Caco-2 (cell line): ENCODE results near the gene OR51F1. TPM values are rescaled to one million over a fixed set of nuclear protein-coding genes. Genes with fewer than 3 reads are reported as not detected.
"Not testable (repeated sequence)": the region's sequence is repeated elsewhere in the genome, so short reads cannot be mapped to it uniquely, and the experiment has no call there.

ENCODE experiments used
- BruUV-seq: library from RNA; stranded (reverse); fragments of 400-500 nt; replicated peaks from 2 replicates; lab custom pipeline; 2021; lab: Mats Ljungman, UMichigan
- CTCF ChIA-PET: fragments of 300-600 bp; sonication (Branson Sonifier 250); formaldehyde crosslinking; loops from one replicate; lab custom pipeline; 2022; ENCODE audit warnings: antibody characterized with exemption; lab: Charles Lee
- POLR2A ChIA-PET: fragments of 300-600 bp; sonication (Branson Sonifier 250); formaldehyde crosslinking; loops from one replicate; lab custom pipeline; 2022; ENCODE audit warnings: antibody characterized with exemption; lab: Charles Lee
- DNase-seq, 2 experiments: peaks; one replicate each; pipeline versions ENCODE4 v3.0.0 to v3.0.0-alpha.2; 2020 to 2022
- H3K27me3 ChIP-seq: replicated peaks from 2 replicates; pipeline ENCODE4 v1.6.0; 2011; ENCODE audit warnings: low read length; ENCODE audit not compliant: control insufficient read depth, insufficient read depth
- H3K36me3 ChIP-seq: 2 replicates; pipeline ENCODE4 v1.5.1; 2011; ENCODE audit warnings: low read length; ENCODE audit not compliant: control insufficient read depth, insufficient read depth
- H3K4me1 ChIP-seq: fragments of 250-450 bp; sonication (Bioruptor Pico); 2 replicates; pipeline ENCODE4 v1.5.1; 2020; ENCODE audit warnings: mild to moderate bottlenecking
- H3K4me3 ChIP-seq: 2 replicates; pipeline ENCODE4 v1.5.1; 2011; ENCODE audit warnings: low read depth, mild to moderate bottlenecking, control low read depth, low read length
- H3K9me3 ChIP-seq: fragments of 250-450 bp; sonication (Bioruptor Pico); 2 replicates; pipeline ENCODE4 v1.5.1; 2020; ENCODE audit warnings: mild to moderate bottlenecking, moderate library complexity
- H3K27ac Mint-ChIP-seq: one replicate; pipeline ENCODE4 v1.8.0; 2022; ENCODE audit warnings: mixed read lengths; ENCODE audit not compliant: unreplicated experiment
- H3K27me3 Mint-ChIP-seq: one replicate; pipeline ENCODE4 v1.8.0; 2022; ENCODE audit warnings: mixed read lengths; ENCODE audit not compliant: insufficient read depth, unreplicated experiment
- H3K36me3 Mint-ChIP-seq: one replicate; pipeline ENCODE4 v1.8.0; 2022; ENCODE audit warnings: mild to moderate bottlenecking, mixed read lengths; ENCODE audit not compliant: insufficient read depth, unreplicated experiment
- H3K4me1 Mint-ChIP-seq: one replicate; pipeline ENCODE4 v1.8.0; 2022; ENCODE audit warnings: low read depth, mixed read lengths; ENCODE audit not compliant: unreplicated experiment
- H3K4me3 Mint-ChIP-seq: one replicate; pipeline ENCODE4 v1.8.0; 2022; ENCODE audit warnings: mild to moderate bottlenecking, moderate library complexity, mixed read lengths; ENCODE audit not compliant: unreplicated experiment
- H3K9me3 Mint-ChIP-seq: one replicate; pipeline ENCODE4 v1.8.0; 2022; ENCODE audit warnings: mixed read lengths; ENCODE audit not compliant: unreplicated experiment
- intact Hi-C: fragments of 100-400 bp; cut with micrococcal nuclease; formaldehyde crosslinking; loops from one replicate; pipeline ENCODE4 v1.10.0; 2022; ENCODE audit not compliant: unreplicated experiment
- total RNA-seq: library from RNA; stranded (reverse); gene quantifications from 2 replicates; pipeline ENCODE4 v1.2.3, GENCODE V29; 2022
- TF ChIP-seq, protein P1 (sequence below), 2 experiments: fragments of 200-600 bp in 1 of 2; IDR thresholded peaks; 1 replicate in 1 of 2; 2 replicates in 1 of 2; pipeline versions ENCODE4 v1.5.1 to v1.8.0; 2011 to 2022; ENCODE audit warnings: antibody characterized with exemption in 1 of 2, control low read depth in 1 of 2, inconsistent platforms in 1 of 2, low read depth in 1 of 2, low read length in 1 of 2, mild to moderate bottlenecking in 1 of 2, moderate library complexity in 1 of 2; ENCODE audit not compliant: insufficient read depth in 1 of 2, severe bottlenecking in 1 of 2, unreplicated experiment in 1 of 2

The OR51F1 gene
- total RNA-seq, 1 experiment from 2014 or later, result not detected

DNA sequence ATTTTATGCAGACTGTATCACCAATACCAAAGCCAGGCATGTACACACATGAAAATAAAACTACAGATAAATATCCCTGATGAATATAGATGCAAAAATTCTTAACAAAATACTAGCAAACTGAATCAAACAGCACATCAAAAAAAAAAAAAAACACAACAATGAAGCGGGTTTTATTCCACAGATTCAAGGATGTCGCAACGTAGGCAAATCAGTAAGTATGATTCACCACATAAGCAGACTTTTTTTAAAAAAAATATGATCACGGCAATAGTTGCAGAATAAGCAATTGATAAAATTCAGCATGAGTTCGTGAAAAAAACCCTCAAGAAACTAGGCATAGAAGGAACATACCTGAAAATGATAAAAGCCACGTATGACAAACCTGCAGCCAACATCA lies 21.3 kb downstream of the OR51F1 start:
- H3K27ac Mint-ChIP-seq, result no peak overlapping the region
- H3K27me3 ChIP-seq, result no peaks in the 10 kb centered on the region
- H3K4me1 Mint-ChIP-seq, result no peaks in the 10 kb centered on the region
- DNase-seq, result no peak
- no peaks in the 10 kb centered on the region for H3K36me3 Mint-ChIP-seq
- TF ChIP-seq, protein P1, sequence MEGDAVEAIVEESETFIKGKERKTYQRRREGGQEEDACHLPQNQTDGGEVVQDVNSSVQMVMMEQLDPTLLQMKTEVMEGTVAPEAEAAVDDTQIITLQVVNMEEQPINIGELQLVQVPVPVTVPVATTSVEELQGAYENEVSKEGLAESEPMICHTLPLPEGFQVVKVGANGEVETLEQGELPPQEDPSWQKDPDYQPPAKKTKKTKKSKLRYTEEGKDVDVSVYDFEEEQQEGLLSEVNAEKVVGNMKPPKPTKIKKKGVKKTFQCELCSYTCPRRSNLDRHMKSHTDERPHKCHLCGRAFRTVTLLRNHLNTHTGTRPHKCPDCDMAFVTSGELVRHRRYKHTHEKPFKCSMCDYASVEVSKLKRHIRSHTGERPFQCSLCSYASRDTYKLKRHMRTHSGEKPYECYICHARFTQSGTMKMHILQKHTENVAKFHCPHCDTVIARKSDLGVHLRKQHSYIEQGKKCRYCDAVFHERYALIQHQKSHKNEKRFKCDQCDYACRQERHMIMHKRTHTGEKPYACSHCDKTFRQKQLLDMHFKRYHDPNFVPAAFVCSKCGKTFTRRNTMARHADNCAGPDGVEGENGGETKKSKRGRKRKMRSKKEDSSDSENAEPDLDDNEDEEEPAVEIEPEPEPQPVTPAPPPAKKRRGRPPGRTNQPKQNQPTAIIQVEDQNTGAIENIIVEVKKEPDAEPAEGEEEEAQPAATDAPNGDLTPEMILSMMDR (IDR thresholded peaks at IDR 0.05; ENCODE audit: insufficient read depth in 1 of 2, low read depth in 1 of 2, low read length in 1 of 2, severe bottlenecking in 1 of 2, unreplicated experiment in 1 of 2), result no peak
- CTCF ChIA-PET, result no interaction called here
- no peaks in the 10 kb centered on the region for H3K36me3 ChIP-seq
- no peak overlapping the region for H3K4me3 Mint-ChIP-seq
- no TSS peak for BruUV-seq
- no peak overlapping the region for H3K4me3 ChIP-seq
- POLR2A ChIA-PET, result no interaction called here
- H3K9me3 ChIP-seq, result no peaks in the 10 kb centered on the region
- H3K9me3 Mint-ChIP-seq, result no peaks in the 10 kb centered on the region
- H3K27me3 Mint-ChIP-seq, result peaks cover 11% of the 10 kb centered on the region
- intact Hi-C loops, result no loop called here
- H3K4me1 ChIP-seq, result no peaks in the 10 kb centered on the region

- CTCF ChIA-PET, result no interaction called here
- TF ChIP-seq, protein P1 (IDR thresholded peaks at IDR 0.05; ENCODE audit: insufficient read depth in 1 of 2, low read depth in 1 of 2, low read length in 1 of 2, severe bottlenecking in 1 of 2, unreplicated experiment in 1 of 2), result no peak
These were observed 29.0 kb downstream of the OR51F1 start for GRCh38 chr11:4740735-4741134.

DNA sequence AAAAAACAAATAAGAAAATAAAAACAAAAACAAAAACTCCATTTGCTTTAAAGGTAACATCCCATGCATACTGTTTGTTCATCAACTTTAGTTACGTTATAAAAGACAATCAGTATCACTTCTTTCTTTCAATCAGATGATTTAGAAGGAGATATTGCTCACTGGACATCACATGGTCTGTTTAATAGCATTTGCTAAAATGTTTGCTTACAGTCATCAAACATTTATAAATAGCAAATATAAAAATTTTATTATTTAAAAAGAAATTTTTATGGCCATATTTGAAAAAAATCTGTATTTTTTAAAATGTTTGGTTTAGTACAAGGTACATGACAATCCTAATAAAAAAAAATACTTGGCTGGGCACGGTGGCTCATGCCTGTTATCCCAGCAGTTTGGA lies 42.6 kb downstream of the OR51F1 start:
- H3K27me3 ChIP-seq, result no peaks in the 10 kb centered on the region
- H3K9me3 Mint-ChIP-seq, result no peaks in the 10 kb centered on the region
- no peak for DNase-seq
- no peaks in the 10 kb centered on the region for H3K36me3 ChIP-seq
- no peak overlapping the region for H3K4me3 Mint-ChIP-seq
- BruUV-seq, result no TSS peak
- intact Hi-C loops, result no loop called here
- no peak overlapping the region for H3K4me3 ChIP-seq
- H3K36me3 Mint-ChIP-seq, result no peaks in the 10 kb centered on the region
- POLR2A ChIA-PET, result no interaction called here
- CTCF ChIA-PET, result no interaction called here
- H3K9me3 ChIP-seq, result no peaks in the 10 kb centered on the region
- no peaks in the 10 kb centered on the region for H3K4me1 Mint-ChIP-seq
- H3K27ac Mint-ChIP-seq, result no peak overlapping the region
- no peaks in the 10 kb centered on the region for H3K27me3 Mint-ChIP-seq
- TF ChIP-seq, protein P1 (IDR thresholded peaks at IDR 0.05; ENCODE audit: insufficient read depth in 1 of 2, low read depth in 1 of 2, low read length in 1 of 2, severe bottlenecking in 1 of 2, unreplicated experiment in 1 of 2), result no peak
- no peaks in the 10 kb centered on the region for H3K4me1 ChIP-seq

More at GRCh38 chr11:4740735-4741134, 29.0 kb downstream of the OR51F1 start:
- H3K9me3 Mint-ChIP-seq, result no peaks in the 10 kb centered on the region
- no peak overlapping the region for H3K4me3 Mint-ChIP-seq
- no peak overlapping the region for H3K4me3 ChIP-seq
- H3K36me3 ChIP-seq, result no peaks in the 10 kb centered on the region
- no peaks in the 10 kb centered on the region for H3K27me3 ChIP-seq
- POLR2A ChIA-PET, result no interaction called here
- no peaks in the 10 kb centered on the region for H3K4me1 Mint-ChIP-seq
- intact Hi-C loops, result no loop called here
- peaks cover 6% of the 10 kb centered on the region for H3K27me3 Mint-ChIP-seq
- no peaks in the 10 kb centered on the region for H3K9me3 ChIP-seq
- DNase-seq, result no peak
- no peaks in the 10 kb centered on the region for H3K4me1 ChIP-seq
- BruUV-seq, result no TSS peak
- H3K27ac Mint-ChIP-seq, result no peak overlapping the region
- no peaks in the 10 kb centered on the region for H3K36me3 Mint-ChIP-seq

DNA sequence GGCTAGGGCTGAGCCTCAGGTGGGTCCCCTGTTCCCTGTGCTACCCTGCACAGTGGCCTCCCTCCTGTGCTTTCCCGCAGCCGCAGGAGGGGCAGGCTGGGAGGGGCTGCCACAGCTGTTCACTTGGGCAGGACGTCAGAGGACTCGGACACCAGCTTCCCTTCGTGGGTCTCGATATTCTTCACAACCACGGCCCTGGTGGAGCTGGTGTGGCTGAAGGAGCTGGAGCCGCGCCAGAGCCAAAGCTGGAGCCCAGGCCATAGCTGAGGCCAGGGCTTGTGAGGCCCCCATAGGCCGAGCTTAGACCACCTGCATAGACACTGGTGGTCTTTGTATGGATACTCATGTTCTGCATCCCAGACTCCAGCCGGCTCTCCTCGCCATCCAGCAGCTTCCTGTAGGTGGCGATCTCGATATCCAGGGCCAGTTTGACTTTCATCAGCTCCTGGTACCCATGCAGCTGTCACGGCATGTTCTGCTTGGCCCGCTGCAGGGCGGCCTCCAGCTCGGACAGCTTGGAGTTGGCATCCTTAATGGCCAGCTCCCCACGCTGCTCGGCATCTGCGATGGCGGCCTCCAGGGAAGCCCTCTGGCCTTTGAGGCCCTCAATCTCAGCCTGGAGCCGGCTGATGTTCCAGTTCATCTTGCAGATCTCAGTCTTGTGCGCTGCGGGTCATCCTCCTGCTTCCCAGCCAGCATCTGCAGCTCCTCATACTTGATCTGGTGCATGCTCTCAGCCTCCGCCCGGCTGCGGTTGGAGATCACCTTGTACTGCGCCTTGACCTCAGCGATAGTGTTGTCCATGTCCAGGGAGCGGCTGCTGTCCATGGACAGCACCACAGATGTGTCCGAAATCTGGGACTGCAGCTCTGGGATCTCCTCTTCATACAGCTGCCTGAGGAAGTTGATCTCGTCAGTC lies 46.9 kb downstream of the OR51F1 start:
- BruUV-seq, H3K27ac Mint-ChIP-seq, POLR2A ChIA-PET, H3K27me3 ChIP-seq, H3K9me3 Mint-ChIP-seq, H3K27me3 Mint-ChIP-seq, H3K4me3 ChIP-seq, H3K4me1 Mint-ChIP-seq, DNase-seq, H3K4me1 ChIP-seq, H3K9me3 ChIP-seq, H3K36me3 ChIP-seq, CTCF ChIA-PET, intact Hi-C loops, H3K36me3 Mint-ChIP-seq, H3K4me3 Mint-ChIP-seq: not testable (repeated sequence)
